Measurements from ENCODE around the gene CD8A. TPM values are rescaled to one million over a fixed set of nuclear protein-coding genes. Genes with fewer than 3 reads are reported as not detected.

Gene CD8A
- total RNA-seq, 2 donors from 2014 or later, result 1.3 to 2.5 TPM

DNA sequence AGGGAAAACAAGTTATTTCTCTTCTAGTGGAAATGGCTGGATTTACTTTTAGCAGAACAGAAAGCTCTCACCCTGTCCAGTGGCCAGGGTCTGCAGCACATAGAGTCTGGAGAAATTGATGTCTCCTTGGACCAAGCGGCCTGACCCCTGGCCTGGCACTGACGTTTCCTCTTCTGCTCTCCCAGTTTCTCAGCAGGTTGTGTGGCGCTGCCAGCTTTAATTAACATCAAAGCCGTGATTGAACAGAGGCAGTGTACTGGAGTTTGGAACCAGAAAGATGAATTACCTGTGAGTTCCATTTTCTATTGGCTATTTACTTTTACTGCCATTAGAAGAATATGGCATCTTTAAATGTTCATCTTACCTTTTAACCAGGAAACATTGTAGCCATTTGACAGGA lies 20.9 kb downstream of the CD8A start:
- Histone ChIP-seq H3K4me1 (replicated peaks) (no peaks in the 10 kb centered on the region), H3K4me3 (no peak overlapping the region), H3K9me3 (no peaks in the 10 kb centered on the region), H3K36me3 (peaks cover 0 to 5% of the 10 kb centered on the region in 2 donors), H3K27me3 (replicated peaks; ENCODE audit: insufficient read depth) (no peaks in the 10 kb centered on the region), H3K27ac (no peak overlapping the region)
- intact Hi-C loops (cut with DNase I), result no loop called here
- 87% methylated on average over 4 of the region's 4 CpGs for WGBS
- TF ChIP-seq, protein P1, sequence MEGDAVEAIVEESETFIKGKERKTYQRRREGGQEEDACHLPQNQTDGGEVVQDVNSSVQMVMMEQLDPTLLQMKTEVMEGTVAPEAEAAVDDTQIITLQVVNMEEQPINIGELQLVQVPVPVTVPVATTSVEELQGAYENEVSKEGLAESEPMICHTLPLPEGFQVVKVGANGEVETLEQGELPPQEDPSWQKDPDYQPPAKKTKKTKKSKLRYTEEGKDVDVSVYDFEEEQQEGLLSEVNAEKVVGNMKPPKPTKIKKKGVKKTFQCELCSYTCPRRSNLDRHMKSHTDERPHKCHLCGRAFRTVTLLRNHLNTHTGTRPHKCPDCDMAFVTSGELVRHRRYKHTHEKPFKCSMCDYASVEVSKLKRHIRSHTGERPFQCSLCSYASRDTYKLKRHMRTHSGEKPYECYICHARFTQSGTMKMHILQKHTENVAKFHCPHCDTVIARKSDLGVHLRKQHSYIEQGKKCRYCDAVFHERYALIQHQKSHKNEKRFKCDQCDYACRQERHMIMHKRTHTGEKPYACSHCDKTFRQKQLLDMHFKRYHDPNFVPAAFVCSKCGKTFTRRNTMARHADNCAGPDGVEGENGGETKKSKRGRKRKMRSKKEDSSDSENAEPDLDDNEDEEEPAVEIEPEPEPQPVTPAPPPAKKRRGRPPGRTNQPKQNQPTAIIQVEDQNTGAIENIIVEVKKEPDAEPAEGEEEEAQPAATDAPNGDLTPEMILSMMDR (IDR thresholded peaks at IDR 0.05), result no peak
- no peak for TF ChIP-seq POLR2A (IDR thresholded peaks at IDR 0.05)
- no peak for TF ChIP-seq POLR2AphosphoS5 (IDR thresholded peaks at IDR 0.05)
- DNase-seq (ENCODE audit: low spot score), result no peak

DNA sequence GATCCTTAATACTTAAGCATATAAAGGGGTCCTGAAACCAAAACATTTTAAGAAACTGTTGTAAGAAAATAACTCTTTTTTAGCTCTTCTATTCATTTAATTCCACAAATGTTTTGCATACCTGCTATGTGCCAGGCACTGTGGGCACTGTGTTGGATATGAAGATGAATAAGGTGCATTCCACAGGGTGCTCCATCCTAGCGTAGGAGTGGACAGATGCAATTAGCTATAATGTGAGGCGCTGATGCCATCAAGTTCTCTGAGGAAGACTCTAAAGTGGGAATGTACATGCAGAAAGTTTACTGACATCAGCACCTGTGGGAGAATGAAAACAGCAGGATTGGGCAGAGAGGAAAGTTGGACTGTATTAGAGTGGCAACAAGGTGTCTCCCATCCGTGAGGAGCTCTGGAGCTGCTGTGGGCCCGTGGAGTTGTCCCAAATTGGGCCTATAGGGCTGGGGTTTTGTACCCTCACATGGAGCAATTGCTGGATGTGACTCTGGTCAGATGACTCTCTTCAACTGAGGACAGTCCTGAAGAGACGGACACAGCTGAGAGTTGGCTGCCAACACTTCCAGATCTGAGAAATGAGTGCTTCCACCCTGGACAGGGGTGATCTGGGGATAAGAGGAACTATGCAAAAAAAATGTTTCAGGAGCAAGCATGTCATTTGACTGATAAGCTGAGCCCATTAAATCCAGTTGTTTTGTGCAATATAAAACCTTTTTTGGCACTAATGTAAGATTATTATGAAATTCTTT lies 22.3 kb downstream of the CD8A start:
- no peak for DNase-seq (ENCODE audit: low spot score)
- H3K9me3 ChIP-seq, result no peaks in the 10 kb centered on the region
- no peaks in the 10 kb centered on the region for H3K27me3 ChIP-seq (replicated peaks; ENCODE audit: insufficient read depth)
- H3K4me3 ChIP-seq, result no peak overlapping the region
- H3K4me1 ChIP-seq (replicated peaks), result no peaks in the 10 kb centered on the region
- intact Hi-C loops (cut with DNase I), result no loop called here
- peaks cover 0 to 5% of the 10 kb centered on the region in 2 donors for H3K36me3 ChIP-seq
- no peak overlapping the region for H3K27ac ChIP-seq
- 91% methylated on average over 5 of the region's 5 CpGs for WGBS
- TF ChIP-seq POLR2AphosphoS5 (IDR thresholded peaks at IDR 0.05) (no peak), POLR2A (IDR thresholded peaks at IDR 0.05) (no peak)
- TF ChIP-seq, protein P1 (IDR thresholded peaks at IDR 0.05), result no peak

DNA sequence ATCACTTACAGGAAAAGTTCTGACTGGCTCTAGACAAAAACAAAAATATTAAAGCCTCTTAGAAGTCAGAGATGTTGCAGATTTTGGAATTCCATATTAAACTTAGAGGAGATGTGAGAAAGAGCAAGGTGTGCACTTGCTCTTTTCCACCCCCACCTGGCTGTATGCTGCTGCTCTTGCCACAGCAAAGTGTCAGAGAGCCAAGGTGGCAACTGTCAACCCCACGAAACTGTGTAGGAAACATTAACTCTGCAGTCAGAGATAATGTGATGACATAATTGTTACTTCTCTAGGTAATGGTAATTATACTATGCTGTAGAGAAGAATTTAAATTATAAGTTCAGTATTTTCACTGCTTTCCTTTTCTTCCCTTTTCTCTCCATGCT lies 25.4 kb downstream of the CD8A start:
- WGBS, result 83% methylated on average over 1 of the region's 1 CpG
- TF ChIP-seq, protein P1 (IDR thresholded peaks at IDR 0.05), result no peak
- TF ChIP-seq POLR2A (IDR thresholded peaks at IDR 0.05), result no peak
- no peak for TF ChIP-seq POLR2AphosphoS5 (IDR thresholded peaks at IDR 0.05)

DNA sequence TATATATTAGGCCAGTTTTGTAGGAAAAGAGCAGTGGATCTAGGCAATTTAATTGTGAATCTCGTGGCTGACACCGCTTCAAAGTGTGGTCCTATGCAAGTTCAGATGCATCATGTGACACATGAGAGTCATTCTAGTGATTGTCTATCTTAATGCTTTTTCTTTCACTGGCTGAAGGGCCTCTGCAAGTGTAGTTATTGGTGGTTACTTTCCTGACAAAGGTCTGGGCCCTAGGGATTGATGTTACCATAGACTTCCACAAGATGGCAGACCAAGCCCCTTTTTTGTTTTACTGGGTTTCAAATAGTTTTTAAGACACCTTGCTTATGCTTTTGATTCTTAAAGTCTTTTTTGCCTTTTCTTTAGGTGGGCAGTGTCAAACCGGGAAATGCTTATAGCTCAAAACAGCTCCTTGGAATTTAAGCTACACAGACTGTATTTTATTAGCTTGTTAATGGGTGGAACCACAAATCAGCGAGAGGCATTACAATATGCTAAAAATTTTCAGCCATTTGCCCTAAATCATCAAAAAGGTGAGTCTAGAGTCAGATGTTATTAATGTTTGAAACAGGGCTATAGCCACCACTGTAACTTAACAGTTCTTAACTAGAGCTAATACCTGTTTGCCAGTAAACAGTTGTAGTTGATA lies 25.9 kb downstream of the CD8A start:
- Histone ChIP-seq H3K4me1 (replicated peaks) (no peaks in the 10 kb centered on the region), H3K27ac (no peak overlapping the region), H3K9me3 (no peaks in the 10 kb centered on the region), H3K27me3 (replicated peaks; ENCODE audit: insufficient read depth) (no peaks in the 10 kb centered on the region), H3K36me3 (no peaks in the 10 kb centered on the region), H3K4me3 (no peak overlapping the region)
- DNase-seq (ENCODE audit: low spot score), result no peak
- intact Hi-C loops (cut with DNase I), result no loop called here
- no peak for TF ChIP-seq POLR2A (IDR thresholded peaks at IDR 0.05)
- TF ChIP-seq, protein P1 (IDR thresholded peaks at IDR 0.05), result peak in 3 of 4 experiments; percentile 40 to 56 (median 54)
- no peak for TF ChIP-seq POLR2AphosphoS5 (IDR thresholded peaks at IDR 0.05)
- WGBS, result 62% methylated on average over 4 of the region's 4 CpGs

More for the DNA sequence above, 25.4 kb downstream of the CD8A start:
- H3K4me1 ChIP-seq (replicated peaks), result no peaks in the 10 kb centered on the region
- H3K27ac ChIP-seq, result no peak overlapping the region
- H3K4me3 ChIP-seq, result no peak overlapping the region
- H3K9me3 ChIP-seq, result no peaks in the 10 kb centered on the region
- intact Hi-C loops (cut with DNase I), result no loop called here
- no peak for DNase-seq (ENCODE audit: low spot score)
- no peaks in the 10 kb centered on the region for H3K27me3 ChIP-seq (replicated peaks; ENCODE audit: insufficient read depth)
- no peaks in the 10 kb centered on the region for H3K36me3 ChIP-seq

All from prostate gland (tissue), 2 donors.